SU-DHL-6 (cell line): ENCODE results near the gene HOXB6.

Experiments
- H2AFZ ChIP-seq: fragments of 200-600 bp; sonication (generic); 2 replicates; pipeline ENCODE4 v1.6.1; 2014; ENCODE audit warnings: low read depth, mild to moderate bottlenecking, moderate library complexity, mixed read lengths, antibody characterized with exemption, low read length; ENCODE audit not compliant: severe bottlenecking
- H3F3A ChIP-seq: fragments of 200-600 bp; shearing (Covaris generic); 2 replicates; pipeline ENCODE4 v1.6.0; 2016; ENCODE audit warnings: antibody characterized with exemption, mild to moderate bottlenecking; ENCODE audit not compliant: insufficient read depth
- H3K27ac ChIP-seq: fragments of 200-600 bp; sonication (generic); 2 replicates; pipeline ENCODE4 v1.5.1; 2016; ENCODE audit warnings: low read depth, mild to moderate bottlenecking, low read length, moderate library complexity, mixed read lengths
- H3K27me3 ChIP-seq: fragments of 200-600 bp; sonication (generic), shearing (Covaris generic); 2 replicates; pipeline ENCODE4 v1.6.0; 2014; ENCODE audit warnings: mild to moderate bottlenecking, low read length
- H3K36me3 ChIP-seq: fragments of 200-600 bp; sonication (generic); 2 replicates; pipeline ENCODE4 v1.6.1; 2014; ENCODE audit warnings: mild to moderate bottlenecking, low read length, mixed read lengths
- H3K4me2 ChIP-seq: fragments of 300-600, 200-600 bp; shearing (Covaris generic), sonication (generic); 2 replicates; pipeline ENCODE4 v1.6.0; 2014; ENCODE audit warnings: low read length, low read depth, mild to moderate bottlenecking; ENCODE audit not compliant: poor library complexity, severe bottlenecking
- H3K4me3 ChIP-seq: fragments of 200-600 bp; sonication (generic); 2 replicates; pipeline ENCODE4 v1.5.1; 2014; ENCODE audit warnings: antibody characterized with exemption, low read length, mild to moderate bottlenecking, mixed read lengths; ENCODE audit not compliant: insufficient read depth, poor library complexity, severe bottlenecking
- H3K79me2 ChIP-seq: fragments of 200-600 bp; sonication (generic); 2 replicates; pipeline ENCODE4 v1.6.1; 2014; ENCODE audit warnings: mild to moderate bottlenecking, low read length, moderate library complexity; ENCODE audit not compliant: insufficient read depth
- H3K9ac ChIP-seq: fragments of 200-600 bp; sonication (generic); 2 replicates; pipeline ENCODE4 v1.7.0; 2014; ENCODE audit warnings: mild to moderate bottlenecking, low read length
- H3K9me2 ChIP-seq: fragments of 200-600 bp; sonication (generic); replicated peaks from 2 replicates; pipeline ENCODE4 v1.6.1; 2014; ENCODE audit warnings: low read length; ENCODE audit not compliant: insufficient read depth
- H3K9me3 ChIP-seq: fragments of 200-600 bp; sonication (generic); 2 replicates; pipeline ENCODE4 v1.6.1; 2014; ENCODE audit warnings: low read length, mixed read lengths; ENCODE audit not compliant: insufficient read depth
- H4K20me1 ChIP-seq: fragments of 200-600 bp; sonication (generic); 2 replicates; pipeline ENCODE4 v1.6.1; 2014; ENCODE audit warnings: low read depth, mild to moderate bottlenecking, antibody characterized with exemption, low read length, moderate library complexity, mixed read lengths
- CTCF ChIP-seq: fragments of 200-600 bp; sonication (generic); IDR thresholded peaks from one replicate; pipeline ENCODE4 v1.5.1; 2017; ENCODE audit warnings: antibody characterized with exemption, mild to moderate bottlenecking, low read length, moderate library complexity; ENCODE audit not compliant: insufficient read depth, poor library complexity, severe bottlenecking
- EZH2phosphoT487 ChIP-seq: fragments of 200-600 bp; sonication (generic), shearing (Covaris generic); conservative IDR thresholded peaks from 2 replicates; pipeline ENCODE4 v1.6.1; 2018; ENCODE audit warnings: mild to moderate bottlenecking, antibody characterized with exemption, low read length, moderate library complexity, mixed read lengths

Gene HOXB6

GRCh38 chr17:48574505-48575065 lies 30.2 kb downstream of the HOXB6 start:
- no peak overlapping the region for H3K4me3 ChIP-seq
- H3K36me3 ChIP-seq, result no peaks in the 10 kb centered on the region
- H3K9ac ChIP-seq, result no peak overlapping the region
- no peaks in the 10 kb centered on the region for H3K79me2 ChIP-seq
- no peak overlapping the region for H2AFZ ChIP-seq
- no peak overlapping the region for H3K4me2 ChIP-seq
- no peak overlapping the region for H3K27ac ChIP-seq
- no peaks in the 10 kb centered on the region for H3K27me3 ChIP-seq
- H4K20me1 ChIP-seq, result no peaks in the 10 kb centered on the region
- no peaks in the 10 kb centered on the region for H3K9me3 ChIP-seq
- TF ChIP-seq EZH2phosphoT487, result no peak
- TF ChIP-seq CTCF, result no peak
- H3F3A ChIP-seq, result no peaks in the 10 kb centered on the region
- H3K9me2 ChIP-seq, result no peaks in the 10 kb centered on the region

GRCh38 chr17:48571826-48572417 lies 32.9 kb downstream of the HOXB6 start:
- H3K9me3 ChIP-seq, result no peaks in the 10 kb centered on the region
- no peaks in the 10 kb centered on the region for H3F3A ChIP-seq
- H2AFZ ChIP-seq, result no peak overlapping the region
- H3K36me3 ChIP-seq, result no peaks in the 10 kb centered on the region
- H4K20me1 ChIP-seq, result no peaks in the 10 kb centered on the region
- H3K9ac ChIP-seq, result no peak overlapping the region
- H3K4me3 ChIP-seq, result no peak overlapping the region
- no peaks in the 10 kb centered on the region for H3K27me3 ChIP-seq
- TF ChIP-seq CTCF (no peak), EZH2phosphoT487 (no peak)
- H3K79me2 ChIP-seq, result no peaks in the 10 kb centered on the region
- H3K4me2 ChIP-seq, result no peak overlapping the region
- no peaks in the 10 kb centered on the region for H3K9me2 ChIP-seq
- H3K27ac ChIP-seq, result no peak overlapping the region

- no peak overlapping the region for H3K4me2 ChIP-seq
- no peak overlapping the region for H2AFZ ChIP-seq
- no peaks in the 10 kb centered on the region for H4K20me1 ChIP-seq
- H3K79me2 ChIP-seq, result no peaks in the 10 kb centered on the region
- no peak overlapping the region for H3K27ac ChIP-seq
- no peaks in the 10 kb centered on the region for H3K9me3 ChIP-seq
- no peaks in the 10 kb centered on the region for H3F3A ChIP-seq
- H3K36me3 ChIP-seq, result no peaks in the 10 kb centered on the region
- H3K4me3 ChIP-seq, result no peak overlapping the region
- TF ChIP-seq CTCF, result no peak
- no peak for TF ChIP-seq EZH2phosphoT487
- H3K9ac ChIP-seq, result no peak overlapping the region
- no peaks in the 10 kb centered on the region for H3K9me2 ChIP-seq
- H3K27me3 ChIP-seq, result no peaks in the 10 kb centered on the region
Observed at GRCh38 chr17:48571024-48571818, 33.6 kb downstream of the HOXB6 start.
